ENCODE data around the gene HSPG2.
"Not testable (repeated sequence)": the region's sequence is repeated elsewhere in the genome, so short reads cannot be mapped to it uniquely, and the experiment has no call there.

HSPG2 gene

GRCh38 chr1:21937034-21937371 is at the start of gene HSPG2:
HSPG2 (minus strand) TSS chr1:21937310; CDS start chr1:21937217, 93 bp downstream.
- FAIRE-seq, result no peak

GRCh38 chr1:21986386-21986785 is 49.3 kb upstream of the HSPG2 start:
- not testable (repeated sequence) for FAIRE-seq

- FAIRE-seq, result not testable (repeated sequence)
These were observed 48.8 kb upstream of the HSPG2 start for GRCh38 chr1:21985893-21986292.

DNA sequence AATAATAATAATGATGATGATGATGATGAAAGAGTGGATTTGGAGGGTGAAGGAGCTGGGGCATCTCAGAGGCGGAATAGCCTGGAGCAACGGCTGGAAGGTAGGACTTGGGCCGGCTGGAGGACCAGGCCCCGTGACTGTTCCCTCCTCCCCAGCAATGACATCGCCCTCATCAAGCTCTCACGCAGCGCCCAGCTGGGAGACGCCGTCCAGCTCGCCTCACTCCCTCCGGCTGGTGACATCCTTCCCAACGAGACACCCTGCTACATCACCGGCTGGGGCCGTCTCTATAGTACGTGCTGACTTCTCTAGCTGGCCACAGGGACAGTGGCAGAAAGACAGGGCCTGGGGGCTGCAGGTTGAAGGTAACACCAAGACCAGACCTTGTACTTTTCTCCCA is 46.4 kb upstream of the HSPG2 start:
- FAIRE-seq, result not testable (repeated sequence)

DNA sequence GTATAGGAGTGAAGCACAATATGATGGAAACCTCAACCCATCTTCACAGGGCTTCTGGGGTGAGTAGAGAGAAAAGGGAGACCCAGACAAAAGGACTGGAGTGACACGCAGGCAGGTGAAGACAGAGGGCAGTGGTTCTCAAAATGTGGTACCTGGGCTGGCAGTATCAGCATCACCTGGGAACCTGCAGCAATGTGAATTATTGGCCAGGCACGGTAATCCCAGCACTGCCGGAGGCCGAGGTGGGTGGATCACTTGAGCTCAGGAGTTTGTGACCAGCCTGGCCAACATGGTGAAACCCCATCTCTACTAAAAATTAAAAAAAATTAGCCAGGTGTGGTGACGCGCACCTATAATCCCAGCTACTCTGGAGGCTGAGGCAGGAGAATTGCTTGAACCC is 45.0 kb upstream of the HSPG2 start:
- not testable (repeated sequence) for FAIRE-seq

GRCh38 chr1:21981253-21981652 is 44.1 kb upstream of the HSPG2 start:
- not testable (repeated sequence) for FAIRE-seq

- FAIRE-seq, result not testable (repeated sequence)
These were observed 43.6 kb upstream of the HSPG2 start for GRCh38 chr1:21980515-21981220.

- FAIRE-seq, result not testable (repeated sequence)
These were observed 41.1 kb upstream of the HSPG2 start for GRCh38 chr1:21978209-21978608.

GRCh38 chr1:21976703-21977239 is 39.7 kb upstream of the HSPG2 start, which contains the start of gene CELA3B:
CELA3B (plus strand) TSS chr1:21977022; CDS start chr1:21977040, 18 bp downstream.
- FAIRE-seq, result not testable (repeated sequence)

GRCh38 chr1:21975296-21975695 is 38.2 kb upstream of the HSPG2 start:
- not testable (repeated sequence) for FAIRE-seq

- not testable (repeated sequence) for FAIRE-seq
These were observed 37.6 kb upstream of the HSPG2 start for GRCh38 chr1:21974699-21975098.

- FAIRE-seq, result not testable (repeated sequence)
These were observed 36.8 kb upstream of the HSPG2 start for GRCh38 chr1:21973948-21974347.

DNA sequence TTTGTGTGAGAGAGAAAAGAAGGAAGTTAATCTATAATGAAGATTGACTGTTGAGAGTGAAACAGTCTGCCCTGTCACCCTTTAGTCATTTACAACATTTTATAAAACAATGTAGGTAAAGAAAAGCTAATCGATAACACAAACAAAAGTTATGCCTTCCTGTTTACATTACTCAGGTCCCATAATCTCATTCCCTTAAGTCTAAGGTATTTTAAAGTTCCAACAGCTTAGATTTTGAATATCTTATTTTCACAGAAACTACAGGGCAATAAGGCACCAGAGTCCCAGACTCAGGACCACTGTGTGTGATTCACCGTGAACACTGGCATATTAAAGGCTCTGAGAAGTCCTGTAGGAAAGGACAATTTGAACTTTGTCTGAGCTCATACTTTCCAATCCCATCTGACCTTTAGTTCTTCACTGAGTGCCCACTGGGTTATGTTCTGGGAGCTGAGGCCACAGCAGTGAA is 35.9 kb upstream of the HSPG2 start:
- FAIRE-seq, result not testable (repeated sequence)

DNA sequence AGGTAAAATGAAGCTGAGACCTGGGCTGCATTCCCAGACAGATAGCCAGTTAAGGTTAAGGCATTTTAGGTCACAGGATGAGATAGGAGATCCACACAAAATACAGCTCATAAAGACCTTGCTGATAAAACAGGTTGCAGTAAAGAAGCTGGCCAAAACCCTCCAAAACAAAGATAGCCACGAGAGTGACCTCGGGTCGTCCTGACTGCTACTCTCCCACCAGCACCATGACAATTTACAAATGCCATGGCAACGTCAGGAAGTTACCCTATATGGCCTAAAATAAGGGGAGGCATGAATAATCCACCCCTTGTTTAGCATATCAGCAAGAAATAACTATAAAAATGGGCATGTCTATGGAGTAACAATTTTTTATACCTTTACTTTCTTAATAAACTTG is 33.4 kb upstream of the HSPG2 start:
- FAIRE-seq, result not testable (repeated sequence)

GRCh38 chr1:21969066-21969465 is 32.0 kb upstream of the HSPG2 start:
- FAIRE-seq, result not testable (repeated sequence)

GRCh38 chr1:21967216-21967615 is 30.1 kb upstream of the HSPG2 start:
- not testable (repeated sequence) for FAIRE-seq

- FAIRE-seq, result no peak
These were observed 29.3 kb upstream of the HSPG2 start for GRCh38 chr1:21966247-21967000.

- FAIRE-seq, result no peak
These were observed 26.5 kb upstream of the HSPG2 start for GRCh38 chr1:21963477-21964217.

DNA sequence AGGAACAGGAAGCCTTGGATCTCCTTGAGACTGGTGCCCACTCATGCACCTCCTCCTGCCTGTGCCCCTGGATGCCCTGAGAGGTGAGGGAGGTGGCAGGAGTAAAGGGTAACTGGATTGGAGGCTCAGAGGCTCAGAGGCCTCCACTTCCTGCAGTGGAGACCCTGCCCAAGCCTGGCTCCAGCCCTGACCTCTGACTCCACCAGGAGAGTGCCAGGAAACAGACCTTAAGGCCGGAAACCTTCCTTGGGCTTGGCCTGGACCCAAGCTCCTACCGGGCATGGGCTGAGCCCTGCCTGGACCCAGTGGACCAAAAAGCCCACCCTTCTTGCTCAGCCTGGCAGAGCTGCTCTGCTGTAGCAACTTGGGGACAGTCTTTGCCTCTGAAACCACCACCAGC is 24.7 kb upstream of the HSPG2 start:
- FAIRE-seq, result no peak

DNA sequence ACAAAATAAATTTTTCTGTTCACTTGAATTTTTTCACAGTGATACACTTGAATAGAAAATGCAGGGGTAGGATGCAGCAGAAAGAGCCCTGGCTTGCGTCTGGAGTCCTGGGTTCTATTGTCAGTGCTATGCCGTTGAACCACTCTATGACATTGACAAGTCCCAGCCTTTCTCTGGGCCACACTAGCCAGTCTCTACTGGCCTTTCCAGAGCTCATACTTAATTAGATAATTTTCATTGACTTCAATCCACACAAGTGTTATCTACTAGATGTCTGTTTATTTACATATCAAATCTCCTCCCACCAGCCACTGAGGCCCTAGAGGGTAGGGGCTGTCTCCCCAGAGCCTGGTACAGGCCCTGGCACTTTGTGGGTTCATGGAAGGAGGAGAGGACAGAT is 24.2 kb upstream of the HSPG2 start:
- FAIRE-seq, result no peak

DNA sequence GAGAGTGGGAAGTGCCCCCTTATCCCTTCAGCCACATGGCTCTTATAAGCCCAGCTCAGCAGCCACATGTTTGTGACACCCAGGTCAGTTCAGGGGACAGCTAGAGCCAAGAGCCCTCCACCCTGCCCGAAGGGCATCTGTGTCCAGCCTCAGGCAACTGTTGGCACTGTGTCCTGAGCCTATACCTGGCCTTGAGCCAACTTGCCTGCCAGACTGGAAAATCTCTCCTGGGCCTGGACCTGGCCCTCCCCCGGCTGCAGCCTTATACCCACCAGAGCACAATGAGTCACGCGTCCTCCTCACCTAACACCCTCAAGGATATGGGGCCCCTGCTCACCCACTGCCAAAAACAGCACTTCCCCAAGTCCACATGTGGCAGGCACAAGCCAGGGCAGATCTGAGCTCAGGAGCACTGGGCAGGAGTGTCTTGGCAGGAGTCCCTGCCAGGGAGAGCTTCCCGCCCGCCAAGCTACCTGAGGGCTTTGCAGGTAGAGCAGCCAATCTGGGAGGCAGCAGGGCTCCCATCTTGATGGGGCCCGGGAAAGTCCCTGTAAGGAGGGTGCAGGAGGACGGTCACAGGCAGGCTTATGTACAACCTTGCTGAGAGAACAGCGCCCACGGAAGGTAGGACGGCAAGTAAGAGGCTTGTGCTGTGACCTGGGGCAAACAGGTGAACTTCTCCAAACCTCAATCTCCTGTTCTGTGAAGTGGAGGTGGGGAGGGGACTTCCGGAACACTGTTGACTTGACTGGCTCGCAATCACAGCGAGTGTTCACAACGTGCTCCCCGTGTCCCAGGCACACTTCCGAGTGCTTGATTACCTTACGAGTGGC is 19.8 kb upstream of the HSPG2 start:
- no peak for FAIRE-seq

Measured in endometrium (tissue), 2 donors.